CD4-positive, alpha-beta memory T cell (primary cell): ENCODE measurements around the gene FBLN2. TPM values are rescaled to one million over a fixed set of nuclear protein-coding genes. Genes with fewer than 3 reads are reported as not detected.

Experiments used
- CTCF ChIA-PET: fragments of 350-600 bp; sonication (Branson Sonifier 250); formaldehyde crosslinking; loops from one replicate; lab custom pipeline; 2021; ENCODE audit warnings: inconsistent platforms; ENCODE audit not compliant: partially characterized antibody; lab: Charles Lee
- POLR2A ChIA-PET: fragments of 350-600 bp; sonication (Branson Sonifier 250); formaldehyde crosslinking; loops from one replicate; lab custom pipeline; 2021; ENCODE audit not compliant: partially characterized antibody; lab: Charles Lee
- DNase-seq, 5 donors: peaks; one replicate each; pipeline versions ENCODE4 v3.0.0 to v3.0.0-alpha.2; 2020 to 2022; ENCODE audit warnings: mixed read lengths in 1 of 5
- H3K27ac ChIP-seq: one replicate; pipeline ENCODE4 v1.7.0; 2013; ENCODE audit warnings: low read depth, low read length
- H3K27me3 ChIP-seq: 2 replicates; pipeline ENCODE4 v1.7.0; 2013; ENCODE audit warnings: mild to moderate bottlenecking, low read length, moderate library complexity; ENCODE audit not compliant: insufficient read depth
- H3K36me3 ChIP-seq: 2 replicates; pipeline ENCODE4 v1.7.0; 2013; ENCODE audit warnings: mild to moderate bottlenecking, low read length, moderate library complexity; ENCODE audit not compliant: insufficient read depth
- H3K4me1 ChIP-seq: 2 replicates; pipeline ENCODE4 v1.7.0; 2013; ENCODE audit warnings: mild to moderate bottlenecking, low read length, moderate library complexity; ENCODE audit not compliant: insufficient read depth
- H3K4me3 ChIP-seq, 2 donors: one replicate each; pipeline ENCODE4 v1.7.0; 2013; ENCODE audit warnings: low read length in 2 of 2, mild to moderate bottlenecking in 1 of 2
- H3K9me3 ChIP-seq, 2 donors: one replicate each; pipeline ENCODE4 v1.7.0; 2013; ENCODE audit warnings: low read length in 2 of 2, control low read depth in 1 of 2; ENCODE audit not compliant: control insufficient read depth in 1 of 2
- H3K27ac Mint-ChIP-seq, 7 donors: one replicate each; pipeline ENCODE4 v1.8.0; 2020 to 2021; ENCODE audit warnings: mixed read lengths in 7 of 7, mild to moderate bottlenecking in 6 of 7, inconsistent platforms in 3 of 7, moderate library complexity in 3 of 7
- H3K27me3 Mint-ChIP-seq, 2 donors: one replicate each; pipeline ENCODE4 v1.8.0; 2020 to 2021; ENCODE audit warnings: mixed read lengths in 2 of 2
- H3K36me3 Mint-ChIP-seq, 2 donors: one replicate each; pipeline ENCODE4 v1.8.0; 2020 to 2021; ENCODE audit warnings: mixed read lengths in 2 of 2, inconsistent platforms in 1 of 2, mild to moderate bottlenecking in 1 of 2
- H3K4me1 Mint-ChIP-seq, 4 donors: one replicate each; pipeline ENCODE4 v1.8.0; 2020 to 2021; ENCODE audit warnings: mixed read lengths in 4 of 4, mild to moderate bottlenecking in 1 of 4
- H3K4me3 Mint-ChIP-seq, 8 donors: one replicate each; pipeline ENCODE4 v1.8.0; 2020 to 2021; ENCODE audit warnings: mixed read lengths in 8 of 8, mild to moderate bottlenecking in 7 of 8, moderate library complexity in 6 of 8, inconsistent platforms in 3 of 8
- H3K9me3 Mint-ChIP-seq, 8 donors: one replicate each; pipeline ENCODE4 v1.8.0; 2020 to 2021; ENCODE audit warnings: mixed read lengths in 8 of 8, mild to moderate bottlenecking in 5 of 8, inconsistent platforms in 3 of 8, moderate library complexity in 1 of 8
- intact Hi-C: fragments of 100-400 bp; cut with micrococcal nuclease; formaldehyde crosslinking; loops from one replicate; pipeline ENCODE4 v1.15.1; 2023
- polyA plus RNA-seq, 2 donors: library from polyadenylated mRNA; unstranded; fragments of 300-500 nt; fragmentation: Illumina TruSeq; gene quantifications; one replicate each; pipeline ENCODE4 v1.2.3, GENCODE V29; 2021
- total RNA-seq, 2 experiments: library from RNA; stranded (reverse); gene quantifications; one replicate each; pipeline ENCODE4 v1.2.3, GENCODE V29; 2021

The FBLN2 gene
- total and polyA plus RNA-seq, 4 experiments from 2014 or later, result not detected

DNA sequence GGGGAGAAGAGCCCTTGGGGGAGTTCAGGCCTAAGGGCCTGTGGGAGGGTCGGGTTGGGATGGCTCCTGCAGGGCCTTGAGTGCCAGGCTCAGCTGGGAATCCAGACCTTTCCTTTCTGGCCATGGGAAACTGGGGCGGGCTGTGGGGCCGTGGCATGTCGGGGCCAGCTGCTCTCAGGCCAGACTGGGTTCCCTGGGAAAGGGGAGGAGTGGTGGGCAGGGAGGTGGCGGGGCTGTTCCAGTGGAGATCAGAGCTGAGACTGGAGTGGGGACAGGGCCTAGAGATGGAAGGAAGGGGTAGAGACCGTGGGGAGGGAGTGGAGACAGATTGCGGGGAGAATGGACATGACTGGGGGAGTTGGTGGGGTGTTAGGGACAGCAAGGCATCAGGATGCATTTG lies 20.3 kb downstream of the FBLN2 start:
- no peaks in the 10 kb centered on the region for H3K9me3 Mint-ChIP-seq
- CTCF ChIA-PET, result no interaction called here
- no peak for DNase-seq
- Histone ChIP-seq H3K27ac (no peak overlapping the region), H3K4me3 (no peak overlapping the region), H3K9me3 (no peaks in the 10 kb centered on the region), H3K4me1 (no peaks in the 10 kb centered on the region), H3K27me3 (no peaks in the 10 kb centered on the region), H3K36me3 (no peaks in the 10 kb centered on the region)
- POLR2A ChIA-PET, result no interaction called here
- no peak overlapping the region for H3K4me3 Mint-ChIP-seq
- intact Hi-C loops, result no loop called here
- H3K27me3 Mint-ChIP-seq, result peaks cover 5 to 16% of the 10 kb centered on the region in 2 donors
- no peaks in the 10 kb centered on the region for H3K36me3 Mint-ChIP-seq
- H3K27ac Mint-ChIP-seq, result no peak overlapping the region
- H3K4me1 Mint-ChIP-seq, result no peaks in the 10 kb centered on the region

GRCh38 chr3:13569641-13570390 lies 20.9 kb downstream of the FBLN2 start:
- Histone ChIP-seq H3K4me1 (no peaks in the 10 kb centered on the region), H3K4me3 (no peak overlapping the region), H3K27ac (no peak overlapping the region), H3K27me3 (no peaks in the 10 kb centered on the region), H3K36me3 (no peaks in the 10 kb centered on the region), H3K9me3 (no peaks in the 10 kb centered on the region)
- CTCF ChIA-PET, result no interaction called here
- no peaks in the 10 kb centered on the region for H3K9me3 Mint-ChIP-seq
- H3K27ac Mint-ChIP-seq, result no peak overlapping the region
- no peak overlapping the region for H3K4me3 Mint-ChIP-seq
- peaks cover 5 to 16% of the 10 kb centered on the region in 2 donors for H3K27me3 Mint-ChIP-seq
- no peak for DNase-seq
- intact Hi-C loops, result no loop called here
- H3K4me1 Mint-ChIP-seq, result no peaks in the 10 kb centered on the region
- POLR2A ChIA-PET, result no interaction called here
- no peaks in the 10 kb centered on the region for H3K36me3 Mint-ChIP-seq

DNA sequence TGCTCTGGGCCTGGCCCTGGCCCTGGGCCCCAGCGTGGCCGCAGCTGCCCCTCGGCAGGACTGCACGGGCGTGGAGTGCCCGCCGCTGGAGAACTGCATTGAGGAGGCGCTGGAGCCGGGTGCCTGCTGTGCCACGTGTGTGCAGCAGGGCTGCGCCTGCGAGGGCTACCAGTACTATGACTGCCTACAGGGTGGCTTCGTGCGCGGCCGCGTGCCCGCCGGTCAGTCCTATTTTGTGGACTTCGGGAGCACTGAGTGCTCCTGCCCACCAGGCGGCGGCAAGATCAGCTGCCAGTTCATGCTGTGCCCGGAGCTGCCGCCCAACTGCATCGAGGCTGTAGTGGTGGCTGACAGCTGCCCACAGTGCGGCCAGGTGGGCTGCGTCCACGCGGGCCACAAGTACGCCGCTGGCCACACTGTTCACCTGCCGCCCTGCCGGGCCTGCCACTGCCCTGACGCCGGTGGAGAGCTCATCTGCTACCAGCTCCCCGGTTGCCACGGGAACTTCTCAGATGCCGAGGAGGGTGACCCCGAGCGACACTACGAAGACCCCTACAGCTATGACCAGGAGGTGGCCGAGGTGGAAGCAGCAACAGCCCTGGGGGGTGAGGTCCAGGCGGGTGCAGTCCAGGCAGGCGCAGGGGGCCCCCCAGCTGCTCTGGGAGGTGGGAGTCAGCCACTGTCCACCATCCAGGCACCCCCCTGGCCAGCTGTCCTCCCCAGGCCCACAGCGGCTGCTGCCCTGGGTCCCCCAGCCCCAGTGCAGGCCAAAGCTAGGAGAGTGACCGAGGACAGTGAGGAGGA lies 21.7 kb downstream of the FBLN2 start:
- no peak for DNase-seq
- Histone ChIP-seq H3K27ac (no peak overlapping the region), H3K4me3 (no peak overlapping the region), H3K36me3 (no peaks in the 10 kb centered on the region), H3K9me3 (no peaks in the 10 kb centered on the region), H3K27me3 (no peaks in the 10 kb centered on the region), H3K4me1 (no peaks in the 10 kb centered on the region)
- H3K27ac Mint-ChIP-seq, result no peak overlapping the region
- CTCF ChIA-PET, result no interaction called here
- intact Hi-C loops, result no loop called here
- POLR2A ChIA-PET, result no interaction called here
- H3K36me3 Mint-ChIP-seq, result no peaks in the 10 kb centered on the region
- peaks cover 5 to 18% of the 10 kb centered on the region in 2 donors for H3K27me3 Mint-ChIP-seq
- no peak overlapping the region for H3K4me3 Mint-ChIP-seq
- no peaks in the 10 kb centered on the region for H3K4me1 Mint-ChIP-seq
- H3K9me3 Mint-ChIP-seq, result no peaks in the 10 kb centered on the region

DNA sequence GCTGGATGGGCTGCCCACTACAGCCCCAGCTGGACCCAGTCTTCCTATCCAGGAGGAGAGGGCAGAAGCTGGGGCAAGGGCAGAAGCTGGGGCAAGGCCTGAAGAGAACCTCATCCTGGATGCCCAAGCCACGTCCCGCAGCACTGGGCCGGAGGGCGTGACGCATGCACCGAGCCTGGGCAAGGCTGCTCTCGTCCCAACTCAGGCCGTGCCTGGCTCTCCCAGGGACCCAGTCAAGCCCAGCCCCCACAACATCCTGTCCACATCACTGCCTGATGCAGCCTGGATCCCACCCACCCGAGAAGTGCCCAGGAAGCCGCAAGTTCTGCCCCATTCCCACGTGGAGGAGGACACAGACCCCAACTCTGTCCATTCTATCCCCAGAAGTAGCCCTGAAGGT lies 22.3 kb downstream of the FBLN2 start:
- Mint-ChIP-seq H3K4me3 (no peak overlapping the region), H3K4me1 (no peaks in the 10 kb centered on the region), H3K36me3 (no peaks in the 10 kb centered on the region), H3K27ac (no peak overlapping the region), H3K9me3 (no peaks in the 10 kb centered on the region), H3K27me3 (peaks cover 3 to 18% of the 10 kb centered on the region in 2 donors)
- ChIA-PET CTCF (no interaction called here), POLR2A (no interaction called here)
- H3K27me3 ChIP-seq, result no peaks in the 10 kb centered on the region
- intact Hi-C loops, result no loop called here
- H3K4me1 ChIP-seq, result no peaks in the 10 kb centered on the region
- DNase-seq, result no peak
- H3K36me3 ChIP-seq, result no peaks in the 10 kb centered on the region
- H3K4me3 ChIP-seq, result no peak overlapping the region
- H3K27ac ChIP-seq, result no peak overlapping the region
- no peaks in the 10 kb centered on the region for H3K9me3 ChIP-seq

DNA sequence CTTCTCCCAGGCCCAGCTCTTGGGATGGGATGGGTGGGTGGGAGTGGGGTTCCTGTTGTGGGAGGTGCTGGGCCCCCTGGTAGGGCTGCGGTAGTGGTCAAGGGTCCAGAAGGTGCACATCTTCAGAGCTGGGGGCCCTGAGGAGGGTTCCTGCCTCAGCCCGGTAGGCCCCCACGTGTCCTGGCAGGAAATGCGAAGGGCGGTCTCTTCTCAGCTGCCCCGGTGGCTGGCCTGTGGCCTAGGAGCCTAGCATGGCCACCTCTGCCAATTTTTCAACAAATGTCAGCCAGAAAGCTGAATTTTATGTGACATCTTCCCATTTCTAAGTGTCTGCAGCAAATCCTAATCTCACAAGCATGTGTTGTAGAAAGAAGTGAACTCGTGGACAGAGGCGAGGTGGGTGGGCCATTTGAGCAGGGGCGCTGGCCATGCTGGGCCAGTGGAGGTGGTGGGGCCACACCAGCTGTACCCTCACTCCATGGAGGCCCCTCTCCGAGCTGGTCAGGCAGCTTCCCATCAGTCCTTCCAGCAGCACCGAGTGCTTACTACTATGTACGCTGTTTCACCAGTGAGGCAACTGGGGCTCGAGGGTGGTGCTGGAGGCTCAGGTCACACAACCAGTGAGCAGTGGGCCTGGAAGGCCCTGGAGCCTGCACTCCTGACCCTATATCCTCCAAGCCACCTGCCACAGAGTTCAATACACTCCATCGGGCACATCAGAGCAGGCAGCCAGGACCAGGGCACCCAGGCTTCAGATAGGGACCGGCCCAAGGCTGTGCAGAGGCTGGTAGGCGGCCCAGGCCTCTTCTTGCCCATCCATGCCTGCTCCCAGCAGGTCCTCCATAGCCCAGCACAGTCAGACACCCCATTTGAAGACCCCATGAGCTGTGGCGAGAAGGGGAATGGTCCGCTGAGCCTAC lies 23.2 kb downstream of the FBLN2 start:
- no peaks in the 10 kb centered on the region for H3K4me1 ChIP-seq
- no peak for DNase-seq
- no peak overlapping the region for H3K27ac ChIP-seq
- POLR2A ChIA-PET, result no interaction called here
- CTCF ChIA-PET, result no interaction called here
- no peaks in the 10 kb centered on the region for H3K36me3 ChIP-seq
- Mint-ChIP-seq H3K4me3 (no peak overlapping the region), H3K36me3 (no peaks in the 10 kb centered on the region), H3K4me1 (no peaks in the 10 kb centered on the region), H3K9me3 (no peaks in the 10 kb centered on the region), H3K27me3 (peaks cover 3 to 18% of the 10 kb centered on the region in 2 donors), H3K27ac (no peak overlapping the region)
- intact Hi-C loops, result no loop called here
- no peaks in the 10 kb centered on the region for H3K27me3 ChIP-seq
- H3K4me3 ChIP-seq, result no peak overlapping the region
- no peaks in the 10 kb centered on the region for H3K9me3 ChIP-seq

DNA sequence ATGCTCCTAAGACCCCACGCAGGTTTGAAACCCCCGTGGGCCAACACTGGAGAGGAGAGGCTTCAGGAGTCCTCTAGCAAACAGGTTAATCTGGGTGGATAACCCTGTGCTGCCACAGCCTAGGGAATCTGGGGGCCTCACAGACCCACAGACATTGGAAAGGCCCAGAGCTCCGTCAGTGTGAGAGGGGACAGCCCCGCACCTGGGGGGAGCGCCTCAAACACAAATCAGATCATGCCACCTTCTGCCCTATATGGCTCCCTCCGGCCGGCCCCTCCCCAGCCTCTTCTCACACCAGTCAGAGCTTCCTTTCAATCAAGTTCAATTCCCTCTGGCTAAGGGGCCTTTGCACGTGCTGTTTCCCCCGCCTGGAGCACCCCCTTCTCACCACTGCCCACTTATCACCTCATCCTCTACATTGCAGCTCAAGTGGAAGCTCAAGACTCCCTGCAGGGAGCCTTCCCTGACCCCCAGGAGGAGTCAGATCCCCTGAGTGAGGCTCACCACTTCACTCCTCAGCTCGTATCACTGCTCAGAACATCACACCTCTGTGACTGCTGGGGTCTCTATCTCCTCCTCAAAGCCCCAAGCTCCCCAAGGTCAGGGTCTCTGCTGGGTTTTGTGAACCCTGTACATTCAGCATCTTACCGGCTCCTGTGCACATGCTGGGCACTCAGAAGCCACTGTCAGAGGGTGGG lies 24.1 kb downstream of the FBLN2 start:
- ChIA-PET POLR2A (no interaction called here), CTCF (no interaction called here)
- H3K4me1 ChIP-seq, result no peaks in the 10 kb centered on the region
- DNase-seq, result no peak
- Mint-ChIP-seq H3K4me3 (no peak overlapping the region), H3K9me3 (no peaks in the 10 kb centered on the region), H3K36me3 (no peaks in the 10 kb centered on the region), H3K4me1 (no peaks in the 10 kb centered on the region), H3K27ac (no peak overlapping the region), H3K27me3 (peaks cover 3 to 18% of the 10 kb centered on the region in 2 donors)
- intact Hi-C loops, result no loop called here
- no peak overlapping the region for H3K4me3 ChIP-seq
- no peak overlapping the region for H3K27ac ChIP-seq
- no peaks in the 10 kb centered on the region for H3K36me3 ChIP-seq
- no peaks in the 10 kb centered on the region for H3K27me3 ChIP-seq
- no peaks in the 10 kb centered on the region for H3K9me3 ChIP-seq
